Neural cell (in vitro differentiated cells): ENCODE results near the gene HMCN2. TPM values are rescaled to one million over a fixed set of nuclear protein-coding genes. Genes with fewer than 3 reads are reported as not detected.

Experiments
- H2AFZ ChIP-seq: fragments of 200-600, 300-800 bp; sonication (generic), shearing (Covaris generic); 2 replicates; pipeline ENCODE4 v1.6.0; 2014; ENCODE audit warnings: low read depth, mild to moderate bottlenecking, antibody characterized with exemption, low read length, moderate library complexity
- H3F3A ChIP-seq: fragments of 200-600 bp; shearing (Covaris generic); 2 replicates; pipeline ENCODE4 v1.6.1; 2016; ENCODE audit warnings: mild to moderate bottlenecking, moderate library complexity, mixed read lengths, antibody characterized with exemption, low read length; ENCODE audit not compliant: insufficient read depth, poor library complexity, severe bottlenecking
- H3K27ac ChIP-seq: fragments of 200-600, 300-800 bp; sonication (generic), shearing (Covaris generic); 2 replicates; pipeline ENCODE4 v1.5.1; 2014; ENCODE audit warnings: mild to moderate bottlenecking, low read length, moderate library complexity
- H3K27me3 ChIP-seq: fragments of 300-800, 200-600 bp; sonication (generic), shearing (Covaris generic); 2 replicates; pipeline ENCODE4 v1.6.0; 2014; ENCODE audit warnings: mild to moderate bottlenecking, low read depth, low read length, moderate library complexity; ENCODE audit not compliant: insufficient read depth
- H3K36me3 ChIP-seq: fragments of 300-800, 200-600 bp; sonication (generic), shearing (Covaris generic); 2 replicates; pipeline ENCODE4 v1.5.1; 2014; ENCODE audit warnings: mild to moderate bottlenecking, antibody characterized with exemption, low read length, moderate library complexity; ENCODE audit not compliant: insufficient read depth
- H3K4me2 ChIP-seq: fragments of 300-800, 200-600 bp; sonication (generic), shearing (Covaris generic); 2 replicates; pipeline ENCODE4 v1.6.0; 2014; ENCODE audit warnings: mild to moderate bottlenecking, low read length
- H3K4me3 ChIP-seq: fragments of 300-800, 200-600 bp; sonication (generic), shearing (Covaris generic); 2 replicates; pipeline ENCODE4 v1.5.1; 2014; ENCODE audit warnings: mild to moderate bottlenecking, low read length, moderate library complexity
- H3K79me2 ChIP-seq: fragments of 200-600 bp; shearing (Covaris generic); replicated peaks from 2 replicates; pipeline ENCODE4 v1.6.0; 2014; ENCODE audit warnings: mild to moderate bottlenecking, low read length, moderate library complexity; ENCODE audit not compliant: insufficient read depth
- H3K9ac ChIP-seq: fragments of 300-800, 200-600 bp; sonication (generic), shearing (Covaris generic); 2 replicates; pipeline ENCODE4 v1.6.1; 2016; ENCODE audit warnings: mild to moderate bottlenecking, low read length, mixed read lengths
- H3K9me2 ChIP-seq: fragments of 200-600 bp; shearing (Covaris generic); 2 replicates; pipeline ENCODE4 v1.6.1; 2016; ENCODE audit warnings: mild to moderate bottlenecking, low read length, mixed read lengths; ENCODE audit not compliant: insufficient read depth
- H3K9me3 ChIP-seq: fragments of 200-600, 300-800 bp; sonication (generic), shearing (Covaris generic); 2 replicates; pipeline ENCODE4 v1.6.1; 2016; ENCODE audit warnings: mild to moderate bottlenecking, mixed run types, low read length, moderate library complexity, mixed read lengths
- H4K20me1 ChIP-seq: fragments of 200-600 bp; shearing (Covaris generic); 2 replicates; pipeline ENCODE4 v1.6.1; 2016; ENCODE audit warnings: mild to moderate bottlenecking, mixed run types; ENCODE audit not compliant: insufficient read depth
- CTCF ChIP-seq: fragments of 450-650 bp; IDR thresholded peaks from 2 replicates; pipeline ENCODE4 v1.5.1; 2014; ENCODE audit warnings: antibody characterized with exemption, mild to moderate bottlenecking, moderate library complexity; ENCODE audit not compliant: poor library complexity, severe bottlenecking
- EP300 ChIP-seq: fragments of 450-650 bp; conservative IDR thresholded peaks from 2 replicates; pipeline ENCODE4 v1.6.1; 2014; ENCODE audit warnings: antibody characterized with exemption, mild to moderate bottlenecking, moderate library complexity; ENCODE audit not compliant: poor library complexity, severe bottlenecking
- EZH2 ChIP-seq: fragments of 200-600, 300-800 bp; shearing (Covaris generic), sonication (generic); IDR thresholded peaks from 2 replicates; pipeline ENCODE4 v1.6.1; 2014; ENCODE audit warnings: antibody characterized with exemption, low read length, borderline replicate concordance, mild to moderate bottlenecking; ENCODE audit not compliant: insufficient read depth, poor library complexity, severe bottlenecking
- MXI1 ChIP-seq: fragments of 450-650 bp; conservative IDR thresholded peaks from 2 replicates; pipeline ENCODE4 v1.6.1; 2014; ENCODE audit warnings: antibody characterized with exemption, mild to moderate bottlenecking; ENCODE audit not compliant: poor library complexity, severe bottlenecking
- POLR2AphosphoS5 ChIP-seq: IDR thresholded peaks from 2 replicates; pipeline ENCODE4 v1.6.1; 2012
- RAD21 ChIP-seq: fragments of 450-650 bp; conservative IDR thresholded peaks from 2 replicates; pipeline ENCODE4 v1.6.1; 2014; ENCODE audit warnings: antibody characterized with exemption, mild to moderate bottlenecking, moderate library complexity
- SMC3 ChIP-seq: fragments of 450-650 bp; conservative IDR thresholded peaks from 2 replicates; pipeline ENCODE4 v1.6.1; 2014; ENCODE audit warnings: antibody characterized with exemption, mild to moderate bottlenecking, moderate library complexity; ENCODE audit not compliant: poor library complexity
- TAF1 ChIP-seq: IDR thresholded peaks from 2 replicates; pipeline ENCODE4 v1.6.1; 2012; ENCODE audit warnings: low read depth
- polyA plus RNA-seq: library from polyadenylated mRNA; depleted of rRNA; stranded (reverse); fragments of >200 nt; gene quantifications from 2 replicates; pipeline ENCODE4 v1.2.3, GENCODE V29; 2014
- TF ChIP-seq, protein P1 (sequence below): IDR thresholded peaks from 2 replicates; pipeline ENCODE4 v1.6.1; 2012; ENCODE audit warnings: borderline replicate concordance

The HMCN2 gene
- polyA plus RNA-seq, 1 donor from 2014 or later, result 1.7 TPM

GRCh38 chr9:130319300-130319699 is 53.7 kb downstream of the HMCN2 start:
- no peak overlapping the region for H3K27ac ChIP-seq
- no peaks in the 10 kb centered on the region for H4K20me1 ChIP-seq
- H3K9me3 ChIP-seq, result no peaks in the 10 kb centered on the region
- H3K27me3 ChIP-seq, result no peaks in the 10 kb centered on the region
- TF ChIP-seq CTCF, result no peak
- no peak for TF ChIP-seq EZH2
- TF ChIP-seq, protein P1, sequence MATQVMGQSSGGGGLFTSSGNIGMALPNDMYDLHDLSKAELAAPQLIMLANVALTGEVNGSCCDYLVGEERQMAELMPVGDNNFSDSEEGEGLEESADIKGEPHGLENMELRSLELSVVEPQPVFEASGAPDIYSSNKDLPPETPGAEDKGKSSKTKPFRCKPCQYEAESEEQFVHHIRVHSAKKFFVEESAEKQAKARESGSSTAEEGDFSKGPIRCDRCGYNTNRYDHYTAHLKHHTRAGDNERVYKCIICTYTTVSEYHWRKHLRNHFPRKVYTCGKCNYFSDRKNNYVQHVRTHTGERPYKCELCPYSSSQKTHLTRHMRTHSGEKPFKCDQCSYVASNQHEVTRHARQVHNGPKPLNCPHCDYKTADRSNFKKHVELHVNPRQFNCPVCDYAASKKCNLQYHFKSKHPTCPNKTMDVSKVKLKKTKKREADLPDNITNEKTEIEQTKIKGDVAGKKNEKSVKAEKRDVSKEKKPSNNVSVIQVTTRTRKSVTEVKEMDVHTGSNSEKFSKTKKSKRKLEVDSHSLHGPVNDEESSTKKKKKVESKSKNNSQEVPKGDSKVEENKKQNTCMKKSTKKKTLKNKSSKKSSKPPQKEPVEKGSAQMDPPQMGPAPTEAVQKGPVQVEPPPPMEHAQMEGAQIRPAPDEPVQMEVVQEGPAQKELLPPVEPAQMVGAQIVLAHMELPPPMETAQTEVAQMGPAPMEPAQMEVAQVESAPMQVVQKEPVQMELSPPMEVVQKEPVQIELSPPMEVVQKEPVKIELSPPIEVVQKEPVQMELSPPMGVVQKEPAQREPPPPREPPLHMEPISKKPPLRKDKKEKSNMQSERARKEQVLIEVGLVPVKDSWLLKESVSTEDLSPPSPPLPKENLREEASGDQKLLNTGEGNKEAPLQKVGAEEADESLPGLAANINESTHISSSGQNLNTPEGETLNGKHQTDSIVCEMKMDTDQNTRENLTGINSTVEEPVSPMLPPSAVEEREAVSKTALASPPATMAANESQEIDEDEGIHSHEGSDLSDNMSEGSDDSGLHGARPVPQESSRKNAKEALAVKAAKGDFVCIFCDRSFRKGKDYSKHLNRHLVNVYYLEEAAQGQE, result no peak
- H3K79me2 ChIP-seq, result no peaks in the 10 kb centered on the region
- H3K4me2 ChIP-seq, result no peak overlapping the region
- no peaks in the 10 kb centered on the region for H3F3A ChIP-seq
- H2AFZ ChIP-seq, result no peak overlapping the region
- H3K4me3 ChIP-seq, result no peak overlapping the region
- H3K9ac ChIP-seq, result no peak overlapping the region
- no peaks in the 10 kb centered on the region for H3K9me2 ChIP-seq
- H3K36me3 ChIP-seq, result no peaks in the 10 kb centered on the region

GRCh38 chr9:130319944-130320712 is 54.6 kb downstream of the HMCN2 start:
- H3F3A ChIP-seq, result no peaks in the 10 kb centered on the region
- no peaks in the 10 kb centered on the region for H3K9me3 ChIP-seq

More at GRCh38 chr9:130319944-130320712, 54.6 kb downstream of the HMCN2 start:
- H3K79me2 ChIP-seq, result no peaks in the 10 kb centered on the region
- no peak overlapping the region for H3K4me3 ChIP-seq
- no peak overlapping the region for H3K4me2 ChIP-seq
- H2AFZ ChIP-seq, result no peak overlapping the region
- no peak overlapping the region for H3K9ac ChIP-seq
- TF ChIP-seq RAD21 (no peak), EP300 (no peak), EZH2 (no peak), MXI1 (no peak), SMC3 (no peak), TAF1 (no peak), CTCF (no peak), POLR2AphosphoS5 (no peak)
- TF ChIP-seq, protein P1, result no peak
- no peaks in the 10 kb centered on the region for H3K36me3 ChIP-seq
- no peaks in the 10 kb centered on the region for H3K9me2 ChIP-seq
- H4K20me1 ChIP-seq, result no peaks in the 10 kb centered on the region
- H3K27ac ChIP-seq, result no peak overlapping the region
- no peaks in the 10 kb centered on the region for H3K27me3 ChIP-seq
